Keratinocyte (primary cell): Measurements from ENCODE around the gene CST1. TPM values are rescaled to one million over a fixed set of nuclear protein-coding genes. Genes with fewer than 3 reads are reported as not detected.
"Not testable (repeated sequence)": the region's sequence is repeated elsewhere in the genome, so short reads cannot be mapped to it uniquely, and the experiment has no call there.

ENCODE experiments used
- DNase-seq: peaks from one replicate; pipeline ENCODE4 v3.0.0-alpha.2; 2011; ENCODE audit warnings: low read depth, missing footprints, low spot score
- FAIRE-seq: peaks from 2 replicates; lab custom pipeline; 2011; peaks lifted over from hg19 to GRCh38; lab: Jason Lieb, UNC
- H2AFZ ChIP-seq: 2 replicates; pipeline ENCODE4 v1.6.0; 2012; ENCODE audit warnings: low read length, control low read depth, inconsistent platforms; ENCODE audit not compliant: control insufficient read depth
- H3K27ac ChIP-seq: 2 replicates; pipeline ENCODE4 v1.5.1; 2011; ENCODE audit warnings: low read length; ENCODE audit not compliant: control insufficient read depth, insufficient read depth
- H3K27me3 ChIP-seq: 3 replicates; pipeline ENCODE4 v1.6.0; 2011; ENCODE audit warnings: low read length; ENCODE audit not compliant: control insufficient read depth, insufficient read depth; ENCODE audit errors: extremely low read depth
- H3K36me3 ChIP-seq, 2 experiments: 2 replicates in 1 of 2; 3 replicates in 1 of 2; pipeline ENCODE4 v1.5.1; 2011; ENCODE audit warnings: low read length in 2 of 2, mild to moderate bottlenecking in 1 of 2; ENCODE audit not compliant: control insufficient read depth in 2 of 2, insufficient read depth in 2 of 2; ENCODE audit errors: extremely low read depth in 1 of 2
- H3K4me1 ChIP-seq: 3 replicates; pipeline ENCODE4 v1.5.1; 2011; ENCODE audit warnings: low read length; ENCODE audit not compliant: control insufficient read depth, insufficient read depth; ENCODE audit errors: extremely low read depth
- H3K4me2 ChIP-seq: 3 replicates; pipeline ENCODE4 v1.6.0; 2011; ENCODE audit warnings: low read depth, low read length; ENCODE audit not compliant: control insufficient read depth, insufficient read depth; ENCODE audit errors: extremely low read depth
- H3K4me3 ChIP-seq, 3 experiments: fragments of 200-600 bp in 1 of 3; sonication (generic) in 1 of 3; 2 replicates in 2 of 3; 3 replicates in 1 of 3; pipeline ENCODE4 v1.5.1; 2011 to 2016; ENCODE audit warnings: low read length in 3 of 3, mild to moderate bottlenecking in 3 of 3, control low read depth in 2 of 3, inconsistent platforms in 1 of 3, low read depth in 1 of 3, mixed read lengths in 1 of 3, mixed run types in 1 of 3, moderate library complexity in 1 of 3; ENCODE audit not compliant: control insufficient read depth in 2 of 3, insufficient read depth in 2 of 3; ENCODE audit errors: extremely low read depth in 1 of 3
- H3K79me2 ChIP-seq: 2 replicates; pipeline ENCODE4 v1.6.0; 2012; ENCODE audit warnings: low read length; ENCODE audit not compliant: control insufficient read depth, insufficient read depth
- H3K9ac ChIP-seq: 3 replicates; pipeline ENCODE4 v1.6.0; 2011; ENCODE audit warnings: low read length; ENCODE audit not compliant: control insufficient read depth, insufficient read depth; ENCODE audit errors: extremely low read depth
- H3K9me1 ChIP-seq: 3 replicates; pipeline ENCODE4 v1.6.0; 2011; ENCODE audit warnings: low read length; ENCODE audit not compliant: control insufficient read depth, insufficient read depth; ENCODE audit errors: extremely low read depth
- H3K9me3 ChIP-seq: 2 replicates; pipeline ENCODE4 v1.5.1; 2012; ENCODE audit warnings: low read depth, low read length; ENCODE audit not compliant: control insufficient read depth
- H4K20me1 ChIP-seq: 3 replicates; pipeline ENCODE4 v1.6.0; 2011; ENCODE audit warnings: low read length; ENCODE audit not compliant: control insufficient read depth, insufficient read depth; ENCODE audit errors: extremely low read depth
- EZH2 ChIP-seq: IDR thresholded peaks from one replicate; pipeline ENCODE4 v1.6.1; 2012; ENCODE audit warnings: inconsistent platforms, mild to moderate bottlenecking, low read length, moderate library complexity
- dilution Hi-C: fragments of 300-500 bp; cut with MboI; formaldehyde crosslinking; loops from one replicate; pipeline ENCODE4 v1.7.0; 2020; ENCODE audit warnings: low sequenced_read_pairs; ENCODE audit not compliant: extremely low pct_ligation_motif_present
- polyA plus RNA-seq, 5 experiments: library from polyadenylated mRNA; depleted of rRNA in 3 of 5; stranded (reverse) in 3 of 5; stranded (forward) in 1 of 5; unstranded in 1 of 5; fragments of >200 nt; gene quantifications; 1 replicate in 1 of 5; 2 replicates in 3 of 5; 3 replicates in 1 of 5; pipeline versions ENCODE4 v1.2.1 to v1.2.3, GENCODE V29; 2011 to 2012; ENCODE audit warnings: missing spikeins in 2 of 5, low read depth in 1 of 5, low replicate concordance in 1 of 5
- TF ChIP-seq, protein P1 (sequence below), 3 experiments: IDR thresholded peaks in 1 of 3; conservative IDR thresholded peaks in 1 of 3; optimal IDR thresholded peaks in 1 of 3; 2 replicates in 2 of 3; 3 replicates in 1 of 3; pipeline versions ENCODE3 to v1.5.1; 2011; ENCODE audit warnings: low read length in 3 of 3, mild to moderate bottlenecking in 3 of 3, moderate library complexity in 2 of 3, control low read depth in 1 of 3, inconsistent platforms in 1 of 3; ENCODE audit not compliant: insufficient read depth in 2 of 3; ENCODE audit errors: extremely low read depth in 1 of 3

The CST1 gene
- polyA plus RNA-seq, 1 donor (not counting 4 experiments of a cell fraction or from before 2014, with no cell fraction given) = not detected

GRCh38 chr20:23747092-23747491 lies 3.6 kb downstream of the CST1 start:
- dilution Hi-C loops, H2AFZ ChIP-seq, DNase-seq, FAIRE-seq, H3K9ac ChIP-seq, H3K36me3 ChIP-seq, H3K79me2 ChIP-seq, H3K4me3 ChIP-seq, H3K27me3 ChIP-seq, H3K27ac ChIP-seq, H3K9me1 ChIP-seq, H3K9me3 ChIP-seq, H3K4me1 ChIP-seq, H3K4me2 ChIP-seq, H4K20me1 ChIP-seq: not testable (repeated sequence)

DNA sequence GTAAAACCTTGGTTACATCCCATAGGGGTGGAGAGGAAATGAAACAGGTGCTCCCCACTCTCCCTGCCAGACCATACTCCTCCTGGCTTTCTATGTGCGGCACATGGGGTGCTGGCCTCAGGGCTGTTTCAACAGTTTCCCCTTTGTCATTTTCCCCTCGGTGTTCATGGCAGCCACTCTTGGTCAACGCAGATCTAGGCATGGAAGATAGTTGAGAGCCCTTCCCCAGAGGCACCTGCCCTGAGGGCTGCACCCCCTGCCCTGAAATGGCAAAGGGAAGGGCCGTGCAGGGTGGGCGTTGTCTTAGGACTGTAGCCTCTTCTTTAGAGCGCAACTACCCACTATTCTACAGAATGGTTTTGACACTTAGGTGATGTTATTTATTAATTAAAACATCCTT lies 4.4 kb downstream of the CST1 start:
- H2AFZ ChIP-seq = no peak overlapping the region
- no peak overlapping the region for H3K27ac ChIP-seq
- H3K9ac ChIP-seq = no peak overlapping the region
- dilution Hi-C loops = no loop called here
- H4K20me1 ChIP-seq = no peaks in the 10 kb centered on the region
- no peak for DNase-seq
- no peak overlapping the region for H3K4me2 ChIP-seq
- no peaks in the 10 kb centered on the region for H3K4me1 ChIP-seq
- no peaks in the 10 kb centered on the region for H3K9me3 ChIP-seq
- no peaks in the 10 kb centered on the region for H3K27me3 ChIP-seq
- H3K36me3 ChIP-seq = no peaks in the 10 kb centered on the region
- H3K9me1 ChIP-seq = no peaks in the 10 kb centered on the region
- TF ChIP-seq EZH2 = no peak
- TF ChIP-seq, protein P1, sequence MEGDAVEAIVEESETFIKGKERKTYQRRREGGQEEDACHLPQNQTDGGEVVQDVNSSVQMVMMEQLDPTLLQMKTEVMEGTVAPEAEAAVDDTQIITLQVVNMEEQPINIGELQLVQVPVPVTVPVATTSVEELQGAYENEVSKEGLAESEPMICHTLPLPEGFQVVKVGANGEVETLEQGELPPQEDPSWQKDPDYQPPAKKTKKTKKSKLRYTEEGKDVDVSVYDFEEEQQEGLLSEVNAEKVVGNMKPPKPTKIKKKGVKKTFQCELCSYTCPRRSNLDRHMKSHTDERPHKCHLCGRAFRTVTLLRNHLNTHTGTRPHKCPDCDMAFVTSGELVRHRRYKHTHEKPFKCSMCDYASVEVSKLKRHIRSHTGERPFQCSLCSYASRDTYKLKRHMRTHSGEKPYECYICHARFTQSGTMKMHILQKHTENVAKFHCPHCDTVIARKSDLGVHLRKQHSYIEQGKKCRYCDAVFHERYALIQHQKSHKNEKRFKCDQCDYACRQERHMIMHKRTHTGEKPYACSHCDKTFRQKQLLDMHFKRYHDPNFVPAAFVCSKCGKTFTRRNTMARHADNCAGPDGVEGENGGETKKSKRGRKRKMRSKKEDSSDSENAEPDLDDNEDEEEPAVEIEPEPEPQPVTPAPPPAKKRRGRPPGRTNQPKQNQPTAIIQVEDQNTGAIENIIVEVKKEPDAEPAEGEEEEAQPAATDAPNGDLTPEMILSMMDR (optimal IDR thresholded peaks at IDR 0.05 in 1 of 3, IDR thresholded peaks at IDR 0.05 in 1 of 3, conservative IDR thresholded peaks at IDR 0.05 in 1 of 3; ENCODE audit: extremely low read depth in 1 of 3, insufficient read depth in 2 of 3, low read length in 3 of 3) = no peak
- no peak for FAIRE-seq
- no peak overlapping the region for H3K4me3 ChIP-seq
- H3K79me2 ChIP-seq = no peaks in the 10 kb centered on the region

GRCh38 chr20:23745247-23745646 lies 5.5 kb downstream of the CST1 start:
- Histone ChIP-seq H4K20me1 (no peaks in the 10 kb centered on the region), H3K4me2 (no peak overlapping the region), H3K27me3 (no peaks in the 10 kb centered on the region), H2AFZ (no peak overlapping the region), H3K9me3 (no peaks in the 10 kb centered on the region), H3K4me1 (no peaks in the 10 kb centered on the region), H3K9ac (no peak overlapping the region), H3K36me3 (no peaks in the 10 kb centered on the region), H3K27ac (no peak overlapping the region), H3K9me1 (no peaks in the 10 kb centered on the region), H3K4me3 (no peak overlapping the region), H3K79me2 (no peaks in the 10 kb centered on the region)
- DNase-seq (no peak), FAIRE-seq (no peak)
- dilution Hi-C loops = no loop called here
- TF ChIP-seq EZH2 = no peak
- TF ChIP-seq, protein P1 (optimal IDR thresholded peaks at IDR 0.05 in 1 of 3, IDR thresholded peaks at IDR 0.05 in 1 of 3, conservative IDR thresholded peaks at IDR 0.05 in 1 of 3; ENCODE audit: extremely low read depth in 1 of 3, insufficient read depth in 2 of 3, low read length in 3 of 3) = no peak
